Activated CD4-positive, alpha-beta memory T cell treated with anti-CD3 and anti-CD28 coated beads, Interleukin-2, amount 10 ng/mL, durations not matched to agents 7 days and 5 days (primary cell): Measurements from ENCODE around the gene EXOSC7. TPM values are rescaled to one million over a fixed set of nuclear protein-coding genes. Genes with fewer than 3 reads are reported as not detected.
"Not testable (repeated sequence)": the region's sequence is repeated elsewhere in the genome, so short reads cannot be mapped to it uniquely, and the experiment has no call there.

Experiments
- CTCF ChIA-PET: fragments of 350-600 bp; sonication (Branson Sonifier 250); formaldehyde crosslinking; loops from one replicate; lab custom pipeline; 2021; ENCODE audit warnings: antibody characterized with exemption, inconsistent platforms; lab: Charles Lee
- POLR2A ChIA-PET: fragments of 350-600 bp; sonication (Branson Sonifier 250); formaldehyde crosslinking; loops from one replicate; lab custom pipeline; 2021; ENCODE audit warnings: antibody characterized with exemption; lab: Charles Lee
- DNase-seq: peaks from one replicate; pipeline ENCODE4 v3.0.0-alpha.2; 2020
- H3K27ac Mint-ChIP-seq: one replicate; pipeline ENCODE4 v1.8.0; 2021; ENCODE audit warnings: mild to moderate bottlenecking, mixed read lengths
- H3K27me3 Mint-ChIP-seq: one replicate; pipeline ENCODE4 v1.8.0; 2021; ENCODE audit warnings: mixed read lengths
- H3K36me3 Mint-ChIP-seq: one replicate; pipeline ENCODE4 v1.8.0; 2021; ENCODE audit warnings: low read depth, mixed read lengths
- H3K4me1 Mint-ChIP-seq: one replicate; pipeline ENCODE4 v1.8.0; 2021; ENCODE audit warnings: mixed read lengths
- H3K4me3 Mint-ChIP-seq: one replicate; pipeline ENCODE4 v1.8.0; 2021; ENCODE audit warnings: mild to moderate bottlenecking, mixed read lengths
- H3K9me3 Mint-ChIP-seq: one replicate; pipeline ENCODE4 v1.8.0; 2021; ENCODE audit warnings: mixed read lengths
- total RNA-seq, 2 experiments: library from RNA; stranded (reverse); gene quantifications; one replicate each; pipeline ENCODE4 v1.2.3, GENCODE V29; 2021

Gene EXOSC7
- total RNA-seq, 2 experiments from 2014 or later, result 38.0 to 40.8 TPM

GRCh38 chr3:45033791-45034190, 57.7 kb downstream of the EXOSC7 start:
- H3K27ac Mint-ChIP-seq, result no peak overlapping the region
- peaks cover 34% of the 10 kb centered on the region for H3K4me1 Mint-ChIP-seq
- H3K27me3 Mint-ChIP-seq, result peaks cover 36% of the 10 kb centered on the region
- H3K4me3 Mint-ChIP-seq, result no peak overlapping the region
- ChIA-PET POLR2A (interaction anchor here (1.3 to 2.8 kb wide), 3 partner anchors 28 to 477 kb away, joined by 3 to 14 read pairs (median 5); partner anchors contain the start of genes EXOSC7 and ZDHHC3), CTCF (interaction anchor here (0.5 to 1.0 kb wide), 2 partner anchors 626 to 1810 kb away, joined by 3 read pairs; no protein-coding TSS in a partner anchor)
- H3K9me3 Mint-ChIP-seq, result no peaks in the 10 kb centered on the region
- DNase-seq, result no peak
- no peaks in the 10 kb centered on the region for H3K36me3 Mint-ChIP-seq

- ChIA-PET CTCF (interaction anchor here (0.5 to 5.2 kb wide), 8 partner anchors 21 to 1811 kb away, joined by 3 to 72 read pairs (median 4); no protein-coding TSS in a partner anchor), POLR2A (interaction anchor here (1.0 to 2.8 kb wide), 4 partner anchors 29 to 476 kb away, joined by 3 to 14 read pairs (median 4); partner anchors contain the start of genes EXOSC7 and ZDHHC3)
- peak overlapping the region; percentile 36 for H3K27ac Mint-ChIP-seq
- no peak overlapping the region for H3K4me3 Mint-ChIP-seq
- H3K9me3 Mint-ChIP-seq, result no peaks in the 10 kb centered on the region
- peak; percentile 63 for DNase-seq
- H3K4me1 Mint-ChIP-seq, result peaks cover 34% of the 10 kb centered on the region
- peaks cover 36% of the 10 kb centered on the region for H3K27me3 Mint-ChIP-seq
- no peaks in the 10 kb centered on the region for H3K36me3 Mint-ChIP-seq
Measured at GRCh38 chr3:45034612-45035252, 58.7 kb downstream of the EXOSC7 start.

DNA sequence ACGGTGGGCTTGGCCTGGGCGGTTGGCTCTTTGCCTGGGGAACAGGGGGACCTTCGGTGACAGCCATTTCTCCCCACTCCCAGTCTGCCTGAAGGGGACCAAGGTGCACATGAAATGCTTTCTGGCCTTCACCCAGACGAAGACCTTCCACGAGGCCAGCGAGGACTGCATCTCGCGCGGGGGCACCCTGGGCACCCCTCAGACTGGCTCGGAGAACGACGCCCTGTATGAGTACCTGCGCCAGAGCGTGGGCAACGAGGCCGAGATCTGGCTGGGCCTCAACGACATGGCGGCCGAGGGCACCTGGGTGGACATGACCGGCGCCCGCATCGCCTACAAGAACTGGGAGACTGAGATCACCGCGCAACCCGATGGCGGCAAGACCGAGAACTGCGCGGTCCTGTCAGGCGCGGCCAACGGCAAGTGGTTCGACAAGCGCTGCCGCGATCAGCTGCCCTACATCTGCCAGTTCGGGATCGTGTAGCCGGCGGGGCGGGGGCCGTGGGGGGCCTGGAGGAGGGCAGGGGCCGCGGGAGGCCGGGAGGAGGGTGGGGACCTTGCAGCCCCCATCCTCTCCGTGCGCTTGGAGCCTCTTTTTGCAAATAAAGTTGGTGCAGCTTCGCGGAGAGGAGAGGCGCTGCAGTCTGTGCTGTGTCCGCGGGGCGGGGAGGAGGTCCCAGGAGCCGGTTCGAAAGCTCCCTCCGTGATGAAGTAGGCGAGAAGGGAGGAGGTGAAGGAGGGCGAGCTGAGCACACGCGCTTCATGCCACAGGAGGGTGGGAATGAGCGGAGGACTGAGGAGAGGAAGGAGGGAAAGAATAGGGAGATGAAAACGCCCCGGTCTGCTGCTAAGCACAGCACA, 59.6 kb downstream of the EXOSC7 start:
- POLR2A ChIA-PET, result interaction anchor here (0.6 to 2.8 kb wide), 8 partner anchors 24 to 307 kb away, joined by 3 to 14 read pairs (median 4); partner anchors contain the start of genes EXOSC7, ZDHHC3 and ZNF501
- H3K36me3 Mint-ChIP-seq, result no peaks in the 10 kb centered on the region
- peak; percentile 21 for DNase-seq
- H3K9me3 Mint-ChIP-seq, result no peaks in the 10 kb centered on the region
- CTCF ChIA-PET, result interaction anchor here (0.6 to 5.2 kb wide), 17 partner anchors 14 to 653 kb away, joined by 3 to 72 read pairs (median 6); partner anchors contain the start of gene SACM1L
- peaks cover 36% of the 10 kb centered on the region for H3K27me3 Mint-ChIP-seq
- peaks cover 38% of the 10 kb centered on the region for H3K4me1 Mint-ChIP-seq
- peak overlapping the region; percentile 57 for H3K4me3 Mint-ChIP-seq
- no peak overlapping the region for H3K27ac Mint-ChIP-seq

DNA sequence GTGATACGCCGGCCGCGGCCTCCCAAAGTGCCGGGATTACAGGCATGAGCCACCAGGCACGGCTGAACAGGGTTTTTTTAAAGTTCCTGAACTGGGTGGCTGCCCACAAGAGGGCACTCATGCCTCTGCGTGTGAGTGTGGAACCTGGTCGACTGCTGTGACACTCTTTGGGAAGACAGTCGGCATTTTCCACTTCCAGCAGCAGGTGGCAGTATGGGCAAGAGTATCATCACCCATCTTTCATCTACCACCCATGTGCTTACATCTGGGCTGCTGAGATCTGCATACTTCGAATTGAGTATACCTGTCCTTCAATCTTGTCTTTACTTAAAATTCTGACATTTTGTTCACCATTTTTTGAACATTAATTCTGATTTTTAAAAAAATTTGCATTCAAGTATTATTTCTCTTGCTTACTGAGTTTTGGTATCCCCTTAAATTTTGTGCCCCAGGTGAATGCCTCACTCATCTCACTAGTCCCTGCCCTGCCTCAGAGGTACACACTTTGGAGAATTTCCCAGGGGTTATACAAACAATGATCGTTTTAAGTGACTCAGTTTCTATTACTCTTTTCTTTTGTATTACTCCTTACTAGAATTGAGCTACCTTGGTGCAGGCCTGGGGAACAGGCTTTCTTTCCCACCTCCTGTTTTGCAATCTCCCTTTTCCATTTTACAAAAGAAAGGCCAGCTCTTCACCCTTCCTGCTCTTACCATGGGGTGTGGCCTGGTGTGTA, 61.8 kb downstream of the EXOSC7 start:
- Mint-ChIP-seq H3K4me1 (peaks cover 55% of the 10 kb centered on the region), H3K36me3 (no peaks in the 10 kb centered on the region), H3K27me3 (peaks cover 32% of the 10 kb centered on the region), H3K4me3 (no peak overlapping the region), H3K9me3 (no peaks in the 10 kb centered on the region), H3K27ac (no peak overlapping the region)
- ChIA-PET POLR2A (interaction anchor here (1.2 to 5.5 kb wide), 2 partner anchors 62 to 172 kb away, joined by 4 to 43 read pairs; partner anchors contain the start of genes EXOSC7 and ZDHHC3), CTCF (interaction anchor here (0.7 to 5.2 kb wide), 26 partner anchors 8 to 629 kb away, joined by 3 to 72 read pairs (median 3); partner anchors contain the start of gene TMEM158)
- DNase-seq, result peak; percentile 94

DNA sequence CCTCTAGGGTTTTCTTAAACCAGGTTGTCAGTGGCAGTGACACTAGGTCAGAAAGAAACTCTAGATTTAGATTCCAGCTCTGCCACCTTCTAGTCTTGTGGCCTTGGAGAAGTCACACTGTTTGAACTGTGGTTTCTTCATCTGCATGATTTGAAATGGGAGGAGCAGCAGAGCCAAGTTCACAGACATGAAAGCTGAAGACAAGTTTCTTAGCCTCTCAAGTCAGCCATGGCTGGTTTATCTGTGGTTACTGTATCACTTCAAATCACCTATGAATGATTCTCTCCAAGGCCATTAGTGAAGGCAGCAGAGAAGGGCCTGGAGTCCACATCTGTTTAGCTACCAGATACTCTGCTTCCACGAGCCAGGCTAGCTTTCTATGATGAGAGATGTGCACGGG, 65.6 kb downstream of the EXOSC7 start:
- Mint-ChIP-seq H3K4me1 (peaks cover 27% of the 10 kb centered on the region), H3K27ac (no peak overlapping the region), H3K36me3 (no peaks in the 10 kb centered on the region), H3K27me3 (peaks cover 17% of the 10 kb centered on the region), H3K4me3 (no peak overlapping the region), H3K9me3 (no peaks in the 10 kb centered on the region)
- no peak for DNase-seq
- ChIA-PET POLR2A (interaction anchor here (0.6 to 5.5 kb wide), 10 partner anchors 10 to 612 kb away, joined by 3 to 43 read pairs (median 5); no protein-coding TSS in a partner anchor), CTCF (interaction anchor here (0.8 to 5.6 kb wide), 33 partner anchors 9 to 621 kb away, joined by 3 to 294 read pairs (median 6); partner anchors contain the start of genes LIMD1 and TMEM158)

- Mint-ChIP-seq H3K4me1 (peaks cover 25% of the 10 kb centered on the region), H3K9me3 (no peaks in the 10 kb centered on the region), H3K36me3 (no peaks in the 10 kb centered on the region), H3K27ac (no peak overlapping the region), H3K4me3 (no peak overlapping the region), H3K27me3 (peaks cover 16% of the 10 kb centered on the region)
- ChIA-PET POLR2A (interaction anchor here (1.0 to 5.5 kb wide), 7 partner anchors 9 to 168 kb away, joined by 3 to 43 read pairs (median 6); no protein-coding TSS in a partner anchor), CTCF (interaction anchor here (0.7 to 5.6 kb wide), 23 partner anchors 10 to 614 kb away, joined by 3 to 294 read pairs (median 6); partner anchors contain the start of genes LIMD1 and TMEM158)
- no peak for DNase-seq
Measured at GRCh38 chr3:45042162-45042561, 66.1 kb downstream of the EXOSC7 start.

GRCh38 chr3:45043728-45044299, 67.8 kb downstream of the EXOSC7 start:
- DNase-seq, result no peak
- peaks cover 21% of the 10 kb centered on the region for H3K4me1 Mint-ChIP-seq
- no peaks in the 10 kb centered on the region for H3K36me3 Mint-ChIP-seq
- ChIA-PET POLR2A (no interaction called here), CTCF (interaction anchor here (1.2 to 5.6 kb wide), 3 partner anchors 10 to 616 kb away, joined by 3 to 294 read pairs (median 95); no protein-coding TSS in a partner anchor)
- H3K27me3 Mint-ChIP-seq, result peaks cover 25% of the 10 kb centered on the region
- H3K27ac Mint-ChIP-seq, result no peak overlapping the region
- H3K9me3 Mint-ChIP-seq, result no peaks in the 10 kb centered on the region
- no peak overlapping the region for H3K4me3 Mint-ChIP-seq

GRCh38 chr3:45048244-45048643, 72.2 kb downstream of the EXOSC7 start:
- H3K27ac Mint-ChIP-seq, result no peak overlapping the region
- ChIA-PET CTCF (interaction anchor here (0.9 to 4.2 kb wide), 2 partner anchors 12 to 162 kb away, joined by 3 to 13 read pairs; no protein-coding TSS in a partner anchor), POLR2A (no interaction called here)
- no peaks in the 10 kb centered on the region for H3K36me3 Mint-ChIP-seq
- peaks cover 2% of the 10 kb centered on the region for H3K4me1 Mint-ChIP-seq
- no peak overlapping the region for H3K4me3 Mint-ChIP-seq
- H3K27me3 Mint-ChIP-seq, result peaks cover 44% of the 10 kb centered on the region
- no peaks in the 10 kb centered on the region for H3K9me3 Mint-ChIP-seq
- DNase-seq, result no peak

DNA sequence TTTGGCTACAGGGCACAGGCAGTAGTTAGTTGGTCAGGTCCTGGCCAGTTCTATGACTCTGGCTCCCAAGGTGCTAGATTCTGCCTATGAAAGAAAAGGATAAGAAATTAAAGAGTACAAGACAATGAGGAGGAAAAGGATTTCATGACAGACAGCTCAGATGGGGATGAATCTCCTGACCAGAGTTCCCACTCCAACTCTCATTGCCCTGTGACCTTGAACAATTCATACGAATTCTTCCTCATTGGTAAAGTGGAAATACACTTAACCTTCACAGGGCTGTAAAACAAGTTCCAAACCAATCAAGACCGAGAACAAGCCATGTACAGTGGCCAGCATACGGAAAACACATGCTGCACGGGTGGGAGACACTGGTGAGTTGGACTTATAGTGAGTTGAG, 73.8 kb downstream of the EXOSC7 start:
- ChIA-PET CTCF (interaction anchor here (4.2 kb wide), 1 partner anchor 13 kb away, joined by 13 read pairs; no protein-coding TSS in a partner anchor), POLR2A (interaction anchor here (0.7 kb wide), 1 partner anchor 10 kb away, joined by 3 read pairs; no protein-coding TSS in a partner anchor)
- Mint-ChIP-seq H3K27me3 (peaks cover 44% of the 10 kb centered on the region), H3K4me1 (peaks cover 16% of the 10 kb centered on the region), H3K36me3 (no peaks in the 10 kb centered on the region), H3K9me3 (no peaks in the 10 kb centered on the region), H3K4me3 (no peak overlapping the region), H3K27ac (no peak overlapping the region)
- DNase-seq, result no peak

DNA sequence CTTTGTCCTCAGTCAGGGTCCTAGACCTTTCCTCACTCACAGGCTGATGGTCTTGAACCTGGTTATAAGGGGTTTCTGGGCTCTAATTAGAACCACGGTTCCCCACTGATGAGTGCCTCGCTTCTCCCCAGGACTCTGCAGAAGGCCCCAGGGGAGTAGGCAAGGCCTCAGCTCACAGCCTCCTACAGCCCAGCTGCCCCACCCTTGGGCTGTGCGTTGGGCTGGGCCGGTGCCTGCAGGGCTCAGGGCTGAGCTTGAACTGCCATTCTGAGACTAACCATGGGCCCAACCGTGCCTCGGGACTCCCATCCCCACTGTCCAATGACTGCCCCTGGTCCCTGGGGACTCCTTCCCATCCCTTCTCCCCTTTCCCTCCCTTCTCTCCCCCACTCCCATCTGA, 75.6 kb downstream of the EXOSC7 start:
- ChIA-PET POLR2A (interaction anchor here (1.1 kb wide), 1 partner anchor 9 kb away, joined by 4 read pairs; no protein-coding TSS in a partner anchor), CTCF (interaction anchor here (7.4 kb wide), 1 partner anchor 9 kb away, joined by 95 read pairs; no protein-coding TSS in a partner anchor)
- Mint-ChIP-seq H3K9me3 (no peaks in the 10 kb centered on the region), H3K27me3 (peaks cover 31% of the 10 kb centered on the region), H3K4me1 (peaks cover 24% of the 10 kb centered on the region), H3K36me3 (no peaks in the 10 kb centered on the region), H3K27ac (no peak overlapping the region), H3K4me3 (no peak overlapping the region)
- no peak for DNase-seq

DNA sequence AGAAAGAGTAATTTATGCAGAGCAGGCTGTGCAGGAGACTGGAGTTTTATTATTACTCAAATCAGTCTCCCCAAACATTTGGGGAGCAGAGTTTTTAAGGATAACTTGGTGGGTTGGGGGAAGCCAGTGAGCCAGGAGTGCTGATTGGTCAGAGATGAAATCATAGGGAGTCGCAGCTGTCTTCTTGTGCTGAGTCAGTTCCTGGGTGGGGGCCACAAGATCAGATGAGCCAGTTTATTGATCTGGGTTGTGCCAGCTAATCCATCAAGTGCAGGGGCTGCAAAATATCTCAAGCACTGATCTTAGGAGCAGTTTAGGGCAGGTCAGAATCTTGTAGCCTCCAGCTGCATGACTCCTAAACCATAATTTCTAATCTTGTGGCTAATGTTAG, 77.8 kb downstream of the EXOSC7 start:
- DNase-seq, H3K4me3 Mint-ChIP-seq, H3K36me3 Mint-ChIP-seq, H3K9me3 Mint-ChIP-seq: not testable (repeated sequence)
- H3K27ac Mint-ChIP-seq, result peak overlapping the region; percentile 24
- ChIA-PET CTCF (interaction anchor here (1.0 to 7.4 kb wide), 5 partner anchors 11 to 157 kb away, joined by 3 to 95 read pairs (median 4); no protein-coding TSS in a partner anchor), POLR2A (interaction anchor here (3.4 kb wide), 1 partner anchor 12 kb away, joined by 14 read pairs; no protein-coding TSS in a partner anchor)
- H3K4me1 Mint-ChIP-seq, result peaks cover 33% of the 10 kb centered on the region
- peaks cover 22% of the 10 kb centered on the region for H3K27me3 Mint-ChIP-seq
